ENCODE data around the gene NFATC3.
"Not testable (repeated sequence)": the region's sequence is repeated elsewhere in the genome, so short reads cannot be mapped to it uniquely, and the experiment has no call there.

The NFATC3 gene

DNA sequence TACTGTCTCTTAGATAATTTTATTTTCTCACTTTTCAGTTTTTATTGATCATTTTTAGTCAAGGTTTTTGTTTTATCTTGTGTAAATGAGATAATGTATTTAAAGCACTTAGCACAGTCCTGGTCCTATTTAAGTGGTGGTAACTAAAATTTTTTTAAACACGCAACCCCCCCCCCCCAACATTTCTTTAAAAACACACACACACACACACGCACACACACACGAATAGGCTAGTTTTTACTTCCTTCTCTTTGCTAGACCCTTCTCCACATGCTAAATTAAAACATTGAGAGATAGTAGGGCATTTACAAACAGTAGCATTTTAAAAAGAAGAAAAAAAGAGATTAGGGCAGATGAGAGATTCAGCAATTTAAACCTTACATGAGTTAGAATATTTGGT is 5.0 kb downstream of the NFATC3 start:
- DNase-seq, result no peak

DNA sequence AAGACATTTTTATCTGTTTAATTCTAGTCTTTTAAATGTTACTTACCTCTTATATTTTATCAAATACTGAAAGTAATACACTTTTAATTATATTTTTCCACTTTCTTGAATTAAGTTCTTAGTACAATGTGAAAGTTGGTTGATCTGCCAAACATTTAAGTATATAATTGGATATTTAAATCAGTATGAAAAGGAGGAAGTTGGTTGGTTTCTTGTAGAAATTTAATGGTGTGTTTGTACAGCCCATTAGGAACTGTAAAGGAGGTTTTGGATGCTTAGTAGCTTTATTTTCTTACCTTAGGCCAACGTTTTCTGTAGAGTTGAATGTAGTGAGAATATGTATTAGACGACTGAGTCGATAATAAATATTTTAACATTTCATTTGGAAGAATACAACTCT is 5.4 kb downstream of the NFATC3 start:
- no peak for DNase-seq

DNA sequence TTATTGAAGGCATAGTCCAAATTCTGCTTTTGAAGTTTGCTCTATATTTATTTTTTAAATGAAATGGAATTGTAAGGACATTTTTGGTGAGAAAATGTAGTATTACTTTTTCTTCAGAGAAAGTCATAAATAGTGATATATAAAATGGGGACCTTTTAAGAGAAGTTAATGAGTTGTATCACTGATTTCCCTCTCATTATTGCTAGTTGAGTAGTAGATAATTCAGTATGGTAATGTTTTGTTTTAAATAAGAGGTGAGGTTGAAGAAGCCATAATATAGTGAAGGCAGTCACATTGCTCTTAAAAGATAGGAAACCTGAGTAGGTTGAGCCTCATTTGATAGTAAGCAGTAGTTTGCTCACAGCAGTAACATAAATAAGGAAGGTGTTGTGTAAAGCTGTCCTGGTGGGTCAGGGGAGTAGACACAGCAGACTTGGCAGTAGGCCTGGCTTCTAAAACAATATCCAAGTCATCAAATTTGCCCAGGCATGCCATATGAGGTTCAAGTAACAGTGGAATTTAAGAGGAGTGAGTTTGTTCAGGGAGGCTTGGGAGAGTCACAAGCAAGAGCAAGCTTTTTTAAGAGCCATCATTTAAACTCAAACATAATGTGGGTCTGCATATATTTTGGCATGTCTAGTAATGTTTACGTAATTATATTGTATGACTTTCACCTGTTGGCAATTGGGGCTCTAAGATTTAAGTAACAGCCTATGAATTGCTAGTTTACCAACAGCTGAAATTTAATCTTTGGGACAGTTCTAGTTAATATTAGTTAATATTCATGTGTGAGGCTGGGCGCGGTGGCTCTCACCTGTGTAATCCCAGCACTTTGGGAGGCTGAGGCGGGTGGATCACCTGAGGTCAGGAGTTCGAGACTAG is 6.5 kb downstream of the NFATC3 start:
- peak; percentile 13 for DNase-seq

DNA sequence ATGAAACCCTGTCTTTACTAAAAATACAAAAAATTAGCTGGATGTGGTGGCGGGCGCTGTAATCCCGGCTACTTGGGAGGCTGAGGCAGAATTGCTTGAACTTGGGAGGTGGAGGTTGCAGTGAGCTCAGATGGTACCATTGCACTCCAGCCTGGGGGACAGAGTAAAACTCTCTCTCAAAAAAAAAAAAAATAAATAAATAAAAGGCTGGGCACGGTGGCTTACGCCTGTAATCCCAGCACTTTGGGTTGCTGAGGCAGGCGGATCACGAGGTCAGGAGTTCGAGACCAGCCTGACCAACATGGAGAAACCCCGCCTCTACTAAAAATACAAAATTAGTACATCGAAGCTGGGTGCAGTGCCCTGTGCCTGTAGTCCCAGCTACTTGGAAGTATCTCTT is 7.1 kb downstream of the NFATC3 start:
- DNase-seq, result not testable (repeated sequence)

DNA sequence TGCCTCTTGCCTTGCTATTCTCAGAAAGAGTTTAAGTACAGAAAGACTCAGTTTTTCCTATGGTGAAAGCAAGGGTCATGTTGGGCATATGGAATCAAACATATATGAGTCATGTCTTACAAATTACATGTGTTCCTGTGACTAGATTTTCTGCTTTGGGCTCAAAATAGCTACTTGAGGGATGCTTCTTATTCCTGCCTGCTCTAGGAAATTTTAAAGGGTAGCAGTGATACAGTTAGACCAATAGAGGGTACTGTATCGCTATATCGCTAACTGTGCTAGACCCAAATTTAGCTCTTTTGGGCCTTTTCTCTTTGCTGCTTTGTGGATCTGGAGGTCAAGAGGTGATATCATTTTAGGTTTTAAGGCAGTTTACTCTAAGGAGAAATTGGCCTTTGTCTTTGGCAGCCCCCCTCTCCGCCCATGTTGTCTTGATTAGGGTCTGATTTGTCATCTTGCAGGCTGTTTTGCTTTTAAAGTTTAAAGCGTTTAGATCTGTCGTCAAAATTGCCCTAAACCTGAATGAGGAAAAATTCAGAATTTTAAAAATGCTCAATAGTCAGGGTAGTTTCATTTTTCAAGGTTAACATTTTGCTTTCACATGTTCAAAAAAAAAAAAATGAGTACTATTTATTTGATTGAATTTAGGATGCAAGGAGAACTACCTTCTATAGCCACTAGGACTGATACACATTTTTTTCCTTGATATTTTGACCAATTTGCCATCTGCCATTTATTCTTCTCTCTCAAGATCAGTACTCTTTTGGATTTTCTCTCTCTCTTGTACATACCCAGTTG is 8.8 kb downstream of the NFATC3 start:
- no peak for DNase-seq

DNA sequence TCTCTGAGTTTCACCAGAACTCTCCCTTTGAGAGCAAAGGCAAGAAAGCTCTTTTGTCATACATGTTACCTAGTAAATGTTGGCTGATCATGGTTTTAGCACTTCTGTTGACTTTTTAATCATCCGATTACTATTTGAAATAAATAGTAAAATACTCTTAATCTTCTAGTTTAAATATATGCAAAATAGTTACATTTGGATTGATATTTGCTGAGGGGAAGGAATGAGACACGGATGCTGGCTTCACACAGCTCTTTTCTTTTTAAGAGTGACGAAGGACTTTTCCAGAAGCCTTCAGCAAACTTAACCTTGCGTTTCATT is 9.4 kb downstream of the NFATC3 start:
- DNase-seq, result no peak

DNA sequence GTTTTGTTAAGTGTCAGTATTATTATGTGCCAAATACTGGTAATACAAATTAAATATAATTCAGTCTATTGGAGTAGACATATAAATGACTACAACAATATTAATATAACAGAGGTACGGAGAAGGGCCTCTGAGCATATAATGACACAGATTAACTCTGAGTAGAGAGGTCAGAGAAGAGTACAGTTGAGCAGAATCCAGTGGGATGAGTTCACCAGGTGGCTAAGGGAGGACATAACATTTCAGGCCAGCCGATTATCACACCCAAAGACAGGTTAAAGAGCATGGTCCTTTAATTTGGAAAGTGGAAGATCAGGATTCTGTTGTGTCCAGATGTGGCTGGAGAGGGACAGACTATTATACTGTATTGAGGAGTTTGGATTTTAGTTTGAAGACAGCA is 11.3 kb downstream of the NFATC3 start:
- DNase-seq, result no peak

DNA sequence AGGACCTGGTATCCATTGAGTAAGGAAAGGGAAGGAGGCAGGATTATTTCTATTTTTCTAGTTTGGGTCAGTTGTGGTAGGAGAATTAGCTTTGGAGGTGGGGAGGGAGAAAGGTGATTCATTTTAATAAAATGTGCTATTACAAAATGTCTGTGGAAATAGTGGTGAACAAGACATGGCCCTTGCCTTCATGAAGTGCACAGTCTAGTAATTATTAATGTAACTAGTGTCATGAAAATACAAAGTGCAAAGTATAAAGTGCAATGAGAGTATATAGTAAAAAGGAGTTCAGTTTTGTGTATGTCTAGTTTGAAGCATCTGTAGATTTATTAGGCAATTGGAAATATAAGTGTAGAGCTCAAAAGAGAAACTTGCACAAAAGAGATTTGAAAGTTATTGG is 11.9 kb downstream of the NFATC3 start:
- DNase-seq, result no peak

DNA sequence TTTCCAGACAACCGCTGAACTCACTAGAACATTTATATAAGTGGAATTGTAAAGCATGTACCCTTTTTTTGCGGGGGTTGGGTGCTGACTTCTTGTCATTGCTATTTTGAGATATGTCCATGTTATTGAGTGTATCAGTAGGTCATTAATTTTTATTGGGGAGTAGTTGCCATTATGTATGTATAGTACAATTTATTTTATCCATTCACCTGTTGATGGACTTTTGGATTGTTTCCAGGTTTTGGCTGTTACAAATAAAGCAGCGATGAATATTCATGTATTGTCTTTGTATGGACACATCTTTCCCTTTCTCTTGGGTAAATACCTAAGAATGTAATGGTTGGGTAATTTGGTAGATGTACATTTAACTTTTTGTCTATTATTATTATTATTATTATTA is 12.7 kb downstream of the NFATC3 start:
- no peak for DNase-seq

DNA sequence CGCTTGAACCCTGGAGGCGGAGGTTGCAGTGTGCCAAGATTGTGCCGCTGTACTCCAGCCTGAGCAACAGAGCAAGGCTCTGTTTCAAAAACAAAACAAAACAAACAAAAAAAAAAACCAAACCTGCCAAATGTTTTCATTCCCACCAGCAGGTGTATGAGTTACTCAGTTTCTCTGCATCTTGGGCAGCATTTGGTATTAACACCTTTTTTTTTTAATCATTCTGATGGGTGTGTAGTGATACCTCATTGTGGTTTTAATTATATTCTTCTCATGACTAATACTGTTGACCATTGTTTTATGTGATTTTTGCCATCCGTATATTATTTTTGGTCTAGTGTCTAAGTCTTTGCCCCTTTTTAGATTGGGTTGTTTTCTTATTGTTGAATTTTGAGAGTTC is 15.3 kb downstream of the NFATC3 start:
- no peak for DNase-seq

DNA sequence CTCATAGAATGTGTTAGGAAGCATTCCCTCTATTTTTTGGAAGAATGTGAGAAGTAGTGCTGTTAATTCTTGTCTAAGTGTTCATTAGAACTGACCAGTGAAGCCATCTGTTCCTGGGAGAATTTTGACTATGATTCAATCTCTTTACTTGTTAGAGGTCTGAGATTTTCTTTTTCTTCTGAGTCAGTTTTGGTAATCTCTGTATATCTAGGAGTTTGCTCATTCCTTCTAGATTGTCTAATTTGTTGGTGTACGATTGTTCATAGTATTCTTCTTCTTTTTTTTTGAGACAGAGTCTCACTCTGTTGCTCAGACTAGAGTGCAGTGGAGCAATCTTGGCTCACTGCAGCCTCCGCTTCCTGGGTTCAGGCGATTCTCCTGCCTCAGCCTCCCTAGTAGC is 20.4 kb downstream of the NFATC3 start:
- DNase-seq, result no peak

DNA sequence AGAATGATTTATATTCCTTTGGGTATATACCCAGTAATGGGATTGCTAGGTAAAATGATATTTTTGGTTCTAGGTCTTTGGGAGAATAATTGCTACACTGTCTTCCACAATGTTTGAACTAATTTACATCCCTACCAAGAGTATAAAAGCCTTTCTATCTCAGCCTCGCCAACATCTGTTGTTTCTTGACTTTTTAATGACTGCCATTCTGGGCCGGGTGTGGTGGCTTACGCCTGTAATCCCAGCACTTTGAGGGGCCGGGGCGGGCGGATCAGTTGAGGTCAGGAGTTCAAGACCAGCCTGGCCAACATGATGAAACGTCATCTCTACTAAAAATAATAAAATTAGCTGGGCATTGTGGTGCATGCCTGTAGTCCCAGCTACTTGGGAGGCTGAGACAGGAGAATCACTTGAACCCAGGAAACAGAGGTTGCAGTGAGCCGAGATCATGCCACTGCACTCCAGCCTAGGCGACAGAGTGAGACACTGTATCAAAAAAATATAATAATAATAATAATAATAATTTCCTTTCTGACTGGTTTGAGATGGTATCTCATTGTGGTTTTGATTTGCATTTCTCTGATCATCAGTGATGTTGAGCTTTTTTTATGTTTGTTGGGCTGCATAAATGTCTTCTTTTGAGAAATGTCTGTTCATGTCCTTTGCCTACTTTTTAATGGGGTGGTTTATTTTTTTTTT is 22.2 kb downstream of the NFATC3 start:
- DNase-seq, result not testable (repeated sequence)

DNA sequence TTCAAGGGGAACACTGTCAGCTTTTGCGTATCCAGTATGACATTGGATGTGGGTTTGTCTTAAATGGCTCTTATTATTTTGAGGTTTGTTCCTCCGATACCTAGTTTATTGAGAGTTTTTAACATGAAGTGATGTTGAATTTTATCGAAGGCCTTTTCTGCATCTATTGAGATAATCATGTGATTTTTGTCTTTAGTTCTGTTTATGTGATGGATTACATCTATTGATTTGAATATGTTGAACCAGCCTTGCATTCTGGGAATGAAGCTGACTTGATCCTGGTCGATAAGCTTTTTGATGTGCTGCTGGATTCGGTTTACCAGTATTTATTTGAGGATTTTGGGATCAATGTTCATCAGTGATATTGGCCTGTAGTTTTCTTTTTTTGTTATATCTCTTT is 24.0 kb downstream of the NFATC3 start:
- not testable (repeated sequence) for DNase-seq

DNA sequence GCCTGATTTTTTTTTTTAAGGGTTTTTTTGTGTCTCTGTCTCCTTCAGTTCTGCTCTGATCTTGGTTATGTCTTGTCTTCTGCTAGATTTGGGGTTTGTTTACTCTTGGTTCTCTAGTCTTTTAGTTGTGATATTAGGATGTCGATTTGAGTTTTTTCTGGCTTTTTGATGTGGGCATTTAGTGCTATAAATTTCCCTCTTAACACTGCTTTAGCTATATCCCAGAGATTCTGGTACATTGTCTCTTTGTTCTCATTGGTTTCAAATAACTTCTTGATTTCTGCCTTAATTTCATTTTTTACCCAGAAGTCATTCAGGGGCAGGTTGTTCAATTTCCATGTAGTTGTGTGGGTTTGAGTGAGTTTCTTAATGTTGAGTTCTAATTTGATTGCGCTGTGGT is 25.4 kb downstream of the NFATC3 start:
- not testable (repeated sequence) for DNase-seq

DNA sequence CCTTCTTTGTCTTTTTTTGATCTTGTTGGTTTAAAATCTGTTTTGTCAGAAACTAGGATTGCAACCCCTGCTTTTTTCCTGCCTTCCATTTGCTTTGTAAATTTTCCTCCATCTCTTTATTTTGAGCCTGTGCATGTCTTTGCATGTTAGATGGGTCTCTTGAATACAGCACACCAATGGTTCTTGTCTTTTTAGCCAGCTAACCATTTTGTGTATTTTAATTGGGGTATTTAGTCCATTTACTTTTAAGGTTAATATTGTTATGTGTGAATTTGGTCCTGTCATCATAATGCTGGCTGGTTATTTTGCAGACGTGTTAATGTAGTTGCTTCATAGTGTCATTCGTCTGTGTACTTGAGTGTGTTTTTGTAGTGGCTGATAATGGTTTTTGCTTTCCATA is 26.2 kb downstream of the NFATC3 start:
- DNase-seq, result no peak

DNA sequence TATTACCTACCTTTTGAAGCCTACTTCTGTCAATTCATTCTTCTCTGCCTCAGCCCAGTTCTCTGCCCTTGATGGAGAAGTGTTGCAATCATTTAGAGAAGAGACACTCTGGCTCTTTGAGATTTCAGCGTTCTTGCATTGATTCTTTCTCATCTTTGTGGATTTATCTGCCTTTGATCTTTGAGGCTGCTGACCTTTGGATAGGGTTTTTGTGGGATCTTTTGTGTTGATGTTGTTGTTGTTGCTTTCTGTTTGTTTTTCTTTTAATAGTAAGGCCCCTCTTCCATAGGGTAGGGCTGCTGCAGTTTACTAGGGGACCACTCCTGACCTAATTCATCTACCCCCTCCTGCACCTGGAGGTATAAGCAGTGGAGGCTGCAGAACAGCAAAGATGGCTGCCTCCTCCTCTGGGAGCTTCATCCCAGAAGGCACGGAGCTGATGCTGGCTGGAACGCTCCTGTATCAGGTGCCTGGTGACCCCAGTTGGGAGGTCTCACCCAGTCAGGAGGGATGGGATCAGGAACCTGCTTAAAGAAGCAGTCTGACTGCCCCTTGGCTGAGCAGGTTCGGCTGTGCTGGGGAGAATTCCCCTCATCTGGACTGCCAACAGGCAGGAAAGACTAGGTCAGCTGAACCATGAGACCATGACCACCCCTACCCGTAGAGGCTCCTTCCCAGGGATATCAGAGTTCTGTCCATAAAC is 28.0 kb downstream of the NFATC3 start:
- DNase-seq, result no peak

DNA sequence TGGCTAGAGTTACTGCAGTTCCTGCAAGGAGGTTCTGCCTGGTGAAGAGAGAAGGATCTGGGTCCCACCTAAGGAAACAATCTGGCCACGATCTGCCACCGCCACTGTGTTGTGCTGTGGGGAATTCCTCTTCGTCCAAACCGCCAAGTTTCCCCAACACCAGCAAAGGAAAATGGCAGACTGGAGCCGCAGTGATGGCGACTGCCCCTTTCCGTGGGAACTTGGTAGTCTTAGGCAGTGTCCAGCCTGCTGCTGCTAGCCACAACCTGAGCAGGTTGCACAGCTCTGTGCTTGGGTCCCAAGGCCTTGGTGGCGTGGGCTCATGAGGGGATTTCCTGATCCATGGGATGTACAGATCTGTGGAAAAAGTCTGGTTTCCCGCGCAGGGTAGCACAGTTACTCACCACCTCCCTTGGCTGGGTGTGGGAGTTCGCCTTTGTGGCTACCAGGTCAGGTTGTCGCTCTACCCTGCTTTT is 28.6 kb downstream of the NFATC3 start:
- no peak for DNase-seq

DNA sequence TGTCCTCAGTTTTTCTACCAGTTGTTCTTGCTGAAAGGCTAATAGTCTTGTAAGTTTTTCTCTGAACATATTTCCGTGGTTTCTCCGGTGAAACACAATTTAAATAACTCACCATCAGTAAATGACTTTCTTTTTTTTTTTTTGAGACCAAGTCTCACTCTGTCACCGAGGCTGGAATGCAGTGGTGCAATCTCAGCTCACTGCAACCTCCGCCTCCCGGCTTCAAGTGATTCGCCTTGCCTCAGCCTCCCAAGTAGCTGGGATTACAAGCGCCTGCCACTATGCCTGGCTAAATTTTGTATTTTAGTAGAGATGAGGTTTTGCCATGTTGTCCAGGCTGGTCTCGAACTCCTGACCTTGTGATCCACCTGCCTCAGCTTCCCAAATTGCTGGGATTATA is 29.8 kb downstream of the NFATC3 start:
- not testable (repeated sequence) for DNase-seq

DNA sequence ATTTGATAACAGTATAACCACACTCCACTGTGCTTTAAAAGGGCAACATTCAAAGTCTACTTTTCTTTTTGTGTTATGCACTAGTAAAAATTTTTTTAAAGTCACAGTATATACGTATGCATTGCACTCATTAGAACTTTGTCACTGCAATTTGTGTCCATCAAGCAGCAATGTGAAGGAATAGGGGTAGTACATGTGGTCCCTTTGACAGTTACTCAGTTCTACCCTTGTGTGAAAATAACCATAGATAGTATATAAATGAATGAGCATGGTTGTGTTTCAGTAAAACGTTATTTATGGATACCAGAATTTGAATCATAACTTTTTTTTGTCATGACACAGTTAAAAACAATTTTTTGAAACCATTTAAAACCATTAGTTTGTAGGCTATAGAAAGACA is 30.7 kb downstream of the NFATC3 start:
- DNase-seq, result no peak

DNA sequence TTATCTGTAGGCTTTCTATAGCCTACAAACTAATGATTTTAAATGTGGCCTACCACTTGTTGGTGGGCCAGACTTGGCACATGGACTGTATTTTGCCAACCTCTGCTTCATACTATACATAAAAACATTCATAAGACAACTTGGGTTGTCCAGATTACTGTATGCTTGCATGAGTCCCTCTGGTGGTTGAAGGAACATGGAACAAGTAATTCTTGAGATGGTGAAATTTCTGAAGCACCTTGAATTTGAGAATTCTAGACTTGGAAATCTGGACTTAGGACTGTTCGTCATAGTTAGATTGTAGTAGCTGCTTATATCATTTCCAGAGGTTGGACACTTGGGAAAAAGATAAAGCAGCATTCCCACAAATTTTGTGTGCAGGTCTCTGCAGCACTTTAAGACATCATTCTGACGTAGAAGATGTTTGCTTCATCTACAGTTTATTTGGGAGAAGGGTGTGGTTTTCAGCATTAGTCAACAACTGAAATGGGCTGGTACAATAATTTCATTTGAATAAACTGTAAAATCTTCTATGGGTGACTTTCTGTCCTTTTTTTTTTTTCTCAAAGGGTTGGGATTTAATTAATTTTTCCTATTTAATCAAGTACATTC is 31.2 kb downstream of the NFATC3 start:
- no peak for DNase-seq

DNA sequence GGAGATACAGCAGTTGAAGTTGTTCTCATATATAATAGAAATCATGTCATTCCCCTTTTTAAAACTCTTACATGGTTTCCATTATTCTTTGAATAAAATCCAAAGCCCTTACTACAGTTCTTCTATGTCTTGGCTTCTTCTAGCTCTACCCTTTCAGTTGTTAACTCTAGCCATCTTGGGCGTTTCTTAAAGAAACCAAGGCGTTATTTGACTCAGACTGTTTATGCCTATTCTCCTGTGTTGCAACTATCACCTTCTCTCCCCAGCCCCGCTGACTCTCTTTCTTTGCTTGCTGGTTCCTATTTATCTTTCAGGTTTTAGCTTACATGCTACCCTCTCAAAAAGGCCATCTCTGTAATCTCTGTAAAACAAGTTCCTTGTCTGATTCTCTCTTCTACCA is 32.7 kb downstream of the NFATC3 start:
- DNase-seq, result no peak

DNA sequence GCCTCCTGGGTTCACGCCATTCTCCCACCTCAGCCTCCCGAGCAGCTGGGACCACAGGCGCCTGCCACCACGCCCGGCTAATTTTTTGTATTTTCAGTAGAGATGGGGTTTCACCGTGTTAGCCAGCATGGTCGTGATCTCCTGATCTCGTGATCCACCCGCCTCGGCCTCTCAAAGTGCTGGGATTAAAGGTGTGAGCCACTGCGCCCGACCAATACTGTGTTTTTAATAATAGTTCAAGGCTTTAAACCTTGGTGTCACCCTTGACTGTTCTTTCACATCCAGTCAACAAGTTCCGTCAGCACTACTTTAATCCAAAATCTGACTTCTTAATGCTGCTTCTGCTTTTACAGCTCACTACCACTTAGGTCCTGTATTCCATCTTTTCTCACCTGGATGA is 33.8 kb downstream of the NFATC3 start:
- DNase-seq, result not testable (repeated sequence)

DNA sequence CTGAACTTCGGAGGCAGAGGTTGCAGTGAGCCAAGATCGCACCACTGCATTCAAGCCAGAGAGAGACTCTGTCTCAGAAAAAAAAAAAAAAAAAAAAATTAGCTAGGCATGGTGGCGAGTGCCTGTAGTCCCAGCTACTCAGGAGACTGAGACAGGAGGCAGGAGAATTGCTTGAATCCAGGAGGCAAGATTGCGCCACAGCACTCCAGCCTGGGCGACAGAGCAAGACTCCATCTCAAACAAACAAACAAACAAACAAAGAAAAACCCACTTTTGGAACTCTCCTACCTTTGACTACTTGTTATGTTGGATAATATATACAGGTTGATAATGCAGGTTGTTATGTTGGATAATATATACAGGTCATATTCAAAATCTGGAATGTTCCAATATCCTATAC is 35.3 kb downstream of the NFATC3 start:
- not testable (repeated sequence) for DNase-seq

All from NCI-H526 treated with DMSO at 0.1 percent for 48 hours (cell line).